Measurements from ENCODE around the gene PLCB4.

PLCB4 gene

GRCh38 chr20:9332791-9333479 is 264.0 kb downstream of the PLCB4 start:
- no peak for TF ChIP-seq CTCF (IDR thresholded peaks at IDR 0.05; ENCODE audit: low read length, missing control alignments)
- no peak for DNase-seq (ENCODE audit: low read depth)
- no peak overlapping the region for H3K4me3 ChIP-seq (replicated peaks; ENCODE audit: low read depth, low read length)

DNA sequence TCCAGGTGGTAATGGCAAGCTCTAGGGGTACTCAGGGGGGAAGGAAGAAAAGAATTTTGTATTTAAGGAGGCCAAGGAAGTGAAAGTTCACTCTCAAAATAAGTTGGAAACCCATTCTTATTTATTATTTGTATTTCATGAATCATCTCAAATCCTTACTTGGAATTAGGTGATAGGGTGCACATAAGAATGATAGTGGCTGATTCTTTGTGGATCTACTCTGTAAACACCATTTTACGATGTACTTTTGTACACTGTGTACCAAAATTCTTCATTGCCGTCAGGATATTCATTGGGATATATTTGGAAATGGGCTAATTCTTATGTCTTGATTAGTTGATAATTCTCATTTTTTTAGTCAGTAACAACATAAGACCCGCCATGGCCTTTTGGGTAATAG is 266.0 kb downstream of the PLCB4 start:
- no peak for DNase-seq (ENCODE audit: low read depth)
- H3K4me3 ChIP-seq (replicated peaks; ENCODE audit: low read depth, low read length), result no peak overlapping the region
- TF ChIP-seq CTCF (IDR thresholded peaks at IDR 0.05; ENCODE audit: low read length, missing control alignments), result no peak

DNA sequence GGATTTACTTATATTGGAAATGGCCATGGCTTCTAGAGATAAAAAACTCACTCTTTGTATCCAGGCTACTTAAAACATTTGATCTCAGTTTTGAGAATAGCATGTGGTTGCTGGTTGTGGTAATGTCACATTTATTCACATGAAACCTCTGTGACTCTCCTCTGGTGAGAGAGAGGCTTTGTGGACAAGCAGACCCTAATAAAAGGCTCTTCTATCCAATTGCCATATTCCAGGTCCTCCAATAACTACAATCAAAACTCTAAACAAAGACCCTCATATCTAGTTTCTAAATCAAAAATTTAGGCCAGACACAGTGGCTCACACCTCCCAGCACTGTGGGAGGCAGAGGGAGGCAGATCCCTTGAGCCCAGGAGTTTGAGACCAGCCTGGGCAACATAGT is 269.2 kb downstream of the PLCB4 start:
- no peak for TF ChIP-seq CTCF (IDR thresholded peaks at IDR 0.05; ENCODE audit: low read length, missing control alignments)
- no peak for DNase-seq (ENCODE audit: low read depth)
- no peak overlapping the region for H3K4me3 ChIP-seq (replicated peaks; ENCODE audit: low read depth, low read length)

DNA sequence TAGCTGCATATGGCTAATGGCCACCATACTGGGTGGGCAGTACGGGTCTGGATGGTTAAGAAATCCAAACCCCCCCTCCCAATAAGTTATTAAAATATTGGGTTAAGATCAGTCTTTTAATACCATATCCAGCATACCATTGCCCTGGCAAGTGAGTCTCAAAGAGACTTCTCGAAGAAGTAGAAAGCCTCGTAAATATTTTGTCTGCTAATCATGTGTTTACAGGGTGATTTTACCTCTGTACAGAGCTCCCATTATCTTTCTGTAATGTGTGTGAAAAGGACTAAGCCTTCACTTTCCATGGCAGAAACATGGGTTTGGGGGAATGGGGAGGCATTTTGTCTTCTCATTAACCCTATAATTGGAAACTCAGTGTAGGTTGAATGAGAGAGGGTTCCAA is 270.8 kb downstream of the PLCB4 start:
- no peak overlapping the region for H3K4me3 ChIP-seq (replicated peaks; ENCODE audit: low read depth, low read length)
- no peak for DNase-seq (ENCODE audit: low read depth)
- TF ChIP-seq CTCF (IDR thresholded peaks at IDR 0.05; ENCODE audit: low read length, missing control alignments), result no peak

- H3K4me3 ChIP-seq (replicated peaks; ENCODE audit: low read depth, low read length), result no peak overlapping the region
- DNase-seq (ENCODE audit: low read depth), result peak; percentile 29
- TF ChIP-seq CTCF (IDR thresholded peaks at IDR 0.05; ENCODE audit: low read length, missing control alignments), result no peak
Observed at GRCh38 chr20:9342651-9343050, 273.8 kb downstream of the PLCB4 start.

GRCh38 chr20:9344083-9344920 is 275.4 kb downstream of the PLCB4 start:
- DNase-seq (ENCODE audit: low read depth), result peak; percentile 71
- H3K4me3 ChIP-seq (replicated peaks; ENCODE audit: low read depth, low read length), result no peak overlapping the region
- TF ChIP-seq CTCF (IDR thresholded peaks at IDR 0.05; ENCODE audit: low read length, missing control alignments), result no peak

Measured in fibroblast of pulmonary artery (primary cell).